SK-MEL-5 (cell line): Measurements from ENCODE around the gene OR5M10. TPM values are rescaled to one million over a fixed set of nuclear protein-coding genes. Genes with fewer than 3 reads are reported as not detected.
A peak's percentile ranks its signal among the peaks of the same experiment; 100 is the strongest.
"Not testable (repeated sequence)": the region's sequence is repeated elsewhere in the genome, so short reads cannot be mapped to it uniquely, and the experiment has no call there.

ENCODE experiments used
- DNase-seq: peaks from one replicate; pipeline ENCODE4 v3.0.0-alpha.2; 2016; ENCODE audit warnings: low read depth, low spot score
- in situ Hi-C: cut with HindIII; loops from 2 replicates; pipeline ENCODE4 v1.10.0; 2016; ENCODE audit warnings: low sequenced_read_pairs, high pct_unique_total_duplicates, low pct_unique_long_range_greater_than_20kb
- polyA plus RNA-seq, 2 experiments: library from polyadenylated mRNA; depleted of rRNA; stranded (reverse); fragments of >200 nt; gene quantifications; 2 replicates each; pipeline ENCODE4 v1.2.3, GENCODE V29; 2015
- total RNA-seq: library from RNA; depleted of rRNA; stranded (reverse); fragments of >200 nt; shearing (Covaris generic); gene quantifications from 2 replicates; pipeline ENCODE4 v1.2.3, GENCODE V29; 2014; rRNA removed

The OR5M10 gene
- not detected in 2 replicates for total RNA-seq
- not detected in 2 replicates for polyA plus RNA-seq (2015; cell fraction: cytosol; rRNA removed)
- polyA plus RNA-seq (2015; cell fraction: nucleus; rRNA removed), result not detected in 2 replicates

GRCh38 chr11:56577621-56578020 lies at the start of gene OR5M10:
OR5M10 (minus strand) TSS chr11:56577721; CDS start chr11:56577721, 0 bp downstream.
- no peak for DNase-seq

GRCh38 chr11:56625946-56626345 lies 48.4 kb upstream of the OR5M10 start:
- in situ Hi-C loops, result no loop called here
- no peak for DNase-seq

More at GRCh38 chr11:56577621-56578020, at the start of gene OR5M10:
- in situ Hi-C loops, result no loop called here

- DNase-seq, result peak; percentile 70
- in situ Hi-C loops, result no loop called here
These were observed 47.2 kb upstream of the OR5M10 start for GRCh38 chr11:56624661-56625110.

GRCh38 chr11:56611174-56611573 lies 33.7 kb upstream of the OR5M10 start:
- no peak for DNase-seq
- in situ Hi-C loops, result no loop called here

- DNase-seq, in situ Hi-C loops: not testable (repeated sequence)
These were observed 14.7 kb upstream of the OR5M10 start for GRCh38 chr11:56592088-56592717.

- no peak for DNase-seq
- in situ Hi-C loops, result no loop called here
These were observed 18.9 kb downstream of the OR5M10 start for GRCh38 chr11:56558574-56558973.

GRCh38 chr11:56554691-56555090 lies 22.8 kb downstream of the OR5M10 start:
- DNase-seq, in situ Hi-C loops: not testable (repeated sequence)

- in situ Hi-C loops, result no loop called here
- no peak for DNase-seq
These were observed 32.0 kb downstream of the OR5M10 start for GRCh38 chr11:56545531-56545930.

GRCh38 chr11:56543739-56544138 lies 33.8 kb downstream of the OR5M10 start:
- in situ Hi-C loops, result no loop called here

GRCh38 chr11:56543157-56543556 lies 34.4 kb downstream of the OR5M10 start, which contains the start of gene OR5M11:
OR5M11 (minus strand) TSS chr11:56543257; CDS start chr11:56543257, 0 bp downstream.
- no peak for DNase-seq
- in situ Hi-C loops, result no loop called here

More at GRCh38 chr11:56543739-56544138, 33.8 kb downstream of the OR5M10 start:
- no peak for DNase-seq

GRCh38 chr11:56533054-56533740 lies 44.3 kb downstream of the OR5M10 start:
- DNase-seq, result no peak
- in situ Hi-C loops, result no loop called here

- in situ Hi-C loops, result no loop called here
These were observed 45.7 kb downstream of the OR5M10 start for GRCh38 chr11:56531856-56532255.

More at GRCh38 chr11:56531856-56532255, 45.7 kb downstream of the OR5M10 start:
- DNase-seq, result no peak

Other genes with a start within 250 kb of the OR5M10 start
- gene OR8K1, start 231.7 kb downstream of the OR5M10 start, total RNA-seq, result not detected in 2 replicates
- gene OR8J1, start 223.4 kb downstream of the OR5M10 start, total RNA-seq, result not detected in 2 replicates
- gene OR8U1, start 202.1 kb downstream of the OR5M10 start, total RNA-seq, result not detected in 2 replicates
- not detected in 2 replicates for gene OR5AL1, start 165.0 kb downstream of the OR5M10 start, total RNA-seq
- not detected in 2 replicates for gene OR5M3, start 104.4 kb downstream of the OR5M10 start, total RNA-seq
- not detected in 2 replicates for gene OR5M8, start 86.4 kb downstream of the OR5M10 start, total RNA-seq
- not detected in 2 replicates for gene OR5M11, start 34.5 kb downstream of the OR5M10 start, total RNA-seq
- not detected in 2 replicates for gene OR5M1, start 37.2 kb upstream of the OR5M10 start, total RNA-seq
- not detected in 2 replicates for gene OR5AP2, start 64.7 kb upstream of the OR5M10 start, total RNA-seq
- not detected in 2 replicates for gene OR5AR1, start 86.0 kb upstream of the OR5M10 start, total RNA-seq
- not detected in 2 replicates for gene OR9G1, start 121.4 kb upstream of the OR5M10 start, total RNA-seq
- gene OR9G4, start 171.0 kb upstream of the OR5M10 start, total RNA-seq, result not detected in 2 replicates